ENCODE measurements around the gene CYB5R3.
"Not testable (repeated sequence)": the region's sequence is repeated elsewhere in the genome, so short reads cannot be mapped to it uniquely, and the experiment has no call there.

DNA sequence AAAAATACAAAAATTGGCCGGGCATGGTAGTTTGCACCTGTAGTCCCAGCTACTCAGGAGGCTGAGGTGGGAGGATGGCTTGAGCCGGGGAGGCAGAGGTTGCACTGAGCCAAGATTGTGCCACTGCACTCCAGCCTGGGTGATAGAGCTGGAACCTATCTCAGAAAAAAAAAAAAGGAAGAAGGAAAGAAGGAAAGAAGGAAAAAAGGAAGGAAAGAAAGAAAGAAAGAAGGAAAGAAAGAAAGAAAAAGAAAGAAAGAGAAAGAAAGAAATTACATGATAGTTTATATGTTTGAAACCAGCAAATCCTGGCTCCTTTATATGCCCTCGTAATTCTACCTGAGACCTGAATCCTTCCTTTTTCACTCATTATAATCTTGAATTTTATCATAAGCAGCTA is 17.2 kb upstream of the CYB5R3 start:
- TF ChIP-seq CTCF (IDR thresholded peaks at IDR 0.05); ZFX (IDR thresholded peaks at IDR 0.05; ENCODE audit: borderline replicate concordance): not testable (repeated sequence)

Data from 22Rv1 (cell line).